ENCODE data around the gene GPR39.

DNA sequence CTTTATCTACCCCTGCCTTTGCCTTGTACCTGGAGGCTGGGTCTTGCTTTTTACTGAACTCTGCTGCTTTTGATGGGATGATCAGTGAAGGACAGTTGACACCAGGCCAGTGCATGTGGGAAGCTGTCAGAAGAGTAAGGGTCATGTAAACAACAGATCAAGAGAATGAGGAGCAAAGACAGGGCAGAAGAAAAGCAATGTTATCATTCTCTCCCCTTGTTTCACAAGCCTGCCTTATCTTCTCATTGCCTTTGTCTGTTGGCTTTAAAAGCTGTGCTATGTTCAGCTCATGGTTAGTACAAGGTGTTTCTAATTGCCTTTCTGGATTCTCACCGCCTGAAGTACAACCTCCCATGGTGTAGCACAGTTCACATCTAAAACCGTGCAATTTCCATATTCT, 225.8 kb downstream of the GPR39 start:
- TF ChIP-seq CTCF (conservative IDR thresholded peaks at IDR 0.05) (no peak), EZH2 (IDR thresholded peaks at IDR 0.05; ENCODE audit: low read depth) (no peak)
